ENCODE results near the gene ABLIM2.

DNA sequence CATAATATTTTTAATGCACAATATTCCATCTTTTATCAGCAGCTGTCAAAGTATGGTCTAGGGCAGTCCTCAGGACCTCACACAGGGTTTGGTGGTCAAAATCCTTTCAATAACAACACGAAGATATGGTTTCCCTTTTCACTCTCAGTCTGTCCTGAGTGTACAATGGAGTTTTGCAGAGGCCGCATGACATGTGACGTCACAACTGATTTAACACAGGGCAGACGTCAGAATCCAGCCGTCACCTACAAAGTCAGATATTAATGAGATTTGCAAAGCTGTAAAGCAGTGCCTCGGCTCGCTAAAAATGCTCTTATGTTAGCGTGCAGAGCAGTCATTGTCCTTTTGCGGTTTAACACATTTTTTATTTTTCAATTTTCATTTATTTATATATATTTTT lies 12.5 kb downstream of the ABLIM2 start:
- TF ChIP-seq POLR2A (IDR thresholded peaks at IDR 0.05): no peak
- TF ChIP-seq, protein P1, sequence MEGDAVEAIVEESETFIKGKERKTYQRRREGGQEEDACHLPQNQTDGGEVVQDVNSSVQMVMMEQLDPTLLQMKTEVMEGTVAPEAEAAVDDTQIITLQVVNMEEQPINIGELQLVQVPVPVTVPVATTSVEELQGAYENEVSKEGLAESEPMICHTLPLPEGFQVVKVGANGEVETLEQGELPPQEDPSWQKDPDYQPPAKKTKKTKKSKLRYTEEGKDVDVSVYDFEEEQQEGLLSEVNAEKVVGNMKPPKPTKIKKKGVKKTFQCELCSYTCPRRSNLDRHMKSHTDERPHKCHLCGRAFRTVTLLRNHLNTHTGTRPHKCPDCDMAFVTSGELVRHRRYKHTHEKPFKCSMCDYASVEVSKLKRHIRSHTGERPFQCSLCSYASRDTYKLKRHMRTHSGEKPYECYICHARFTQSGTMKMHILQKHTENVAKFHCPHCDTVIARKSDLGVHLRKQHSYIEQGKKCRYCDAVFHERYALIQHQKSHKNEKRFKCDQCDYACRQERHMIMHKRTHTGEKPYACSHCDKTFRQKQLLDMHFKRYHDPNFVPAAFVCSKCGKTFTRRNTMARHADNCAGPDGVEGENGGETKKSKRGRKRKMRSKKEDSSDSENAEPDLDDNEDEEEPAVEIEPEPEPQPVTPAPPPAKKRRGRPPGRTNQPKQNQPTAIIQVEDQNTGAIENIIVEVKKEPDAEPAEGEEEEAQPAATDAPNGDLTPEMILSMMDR (IDR thresholded peaks at IDR 0.05): no peak
